Measurements from ENCODE around the gene LSG1. TPM values are rescaled to one million over a fixed set of nuclear protein-coding genes. Genes with fewer than 3 reads are reported as not detected.
"Not testable (repeated sequence)": the region's sequence is repeated elsewhere in the genome, so short reads cannot be mapped to it uniquely, and the experiment has no call there.

Gene LSG1
- total RNA-seq, 6 donors from 2014 or later: 21.6 to 42.6 (median 34.7) TPM

DNA sequence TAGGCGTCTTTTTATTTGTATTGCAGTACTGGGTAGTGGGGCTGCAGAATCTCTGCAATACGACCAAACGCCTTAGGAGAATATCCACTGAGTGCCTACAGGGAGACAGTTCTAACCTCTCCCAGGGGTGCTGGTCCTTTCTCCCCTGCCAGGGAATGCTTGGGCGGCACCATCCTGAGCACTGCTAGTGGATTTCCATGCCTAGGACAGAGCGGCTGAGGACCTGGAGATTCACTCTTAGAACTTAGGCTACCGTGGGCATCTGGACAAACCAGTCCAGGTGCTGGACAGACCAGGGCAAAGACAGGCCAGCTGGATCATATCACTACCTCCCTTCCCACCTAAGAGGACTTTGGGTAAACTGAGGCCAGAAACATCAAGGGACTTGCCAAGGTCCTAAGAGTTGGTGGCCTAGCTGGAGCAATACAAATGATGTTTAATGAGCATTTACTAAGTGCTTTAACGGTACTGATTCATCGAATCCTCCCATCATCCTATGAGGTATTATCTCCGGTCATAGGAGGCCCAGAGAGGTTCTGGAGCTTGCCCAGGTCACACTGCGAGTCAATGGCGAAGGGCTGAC is 39.7 kb downstream of the LSG1 start:
- no peak for TF ChIP-seq POLR2AphosphoS5 (IDR thresholded peaks at IDR 0.05)
- no peak for TF ChIP-seq EP300 (IDR thresholded peaks at IDR 0.05)
- TF ChIP-seq, protein P1, sequence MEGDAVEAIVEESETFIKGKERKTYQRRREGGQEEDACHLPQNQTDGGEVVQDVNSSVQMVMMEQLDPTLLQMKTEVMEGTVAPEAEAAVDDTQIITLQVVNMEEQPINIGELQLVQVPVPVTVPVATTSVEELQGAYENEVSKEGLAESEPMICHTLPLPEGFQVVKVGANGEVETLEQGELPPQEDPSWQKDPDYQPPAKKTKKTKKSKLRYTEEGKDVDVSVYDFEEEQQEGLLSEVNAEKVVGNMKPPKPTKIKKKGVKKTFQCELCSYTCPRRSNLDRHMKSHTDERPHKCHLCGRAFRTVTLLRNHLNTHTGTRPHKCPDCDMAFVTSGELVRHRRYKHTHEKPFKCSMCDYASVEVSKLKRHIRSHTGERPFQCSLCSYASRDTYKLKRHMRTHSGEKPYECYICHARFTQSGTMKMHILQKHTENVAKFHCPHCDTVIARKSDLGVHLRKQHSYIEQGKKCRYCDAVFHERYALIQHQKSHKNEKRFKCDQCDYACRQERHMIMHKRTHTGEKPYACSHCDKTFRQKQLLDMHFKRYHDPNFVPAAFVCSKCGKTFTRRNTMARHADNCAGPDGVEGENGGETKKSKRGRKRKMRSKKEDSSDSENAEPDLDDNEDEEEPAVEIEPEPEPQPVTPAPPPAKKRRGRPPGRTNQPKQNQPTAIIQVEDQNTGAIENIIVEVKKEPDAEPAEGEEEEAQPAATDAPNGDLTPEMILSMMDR (IDR thresholded peaks at IDR 0.05): no peak
- TF ChIP-seq POLR2A (IDR thresholded peaks at IDR 0.05): no peak
- no peak for DNase-seq
- WGBS, 2 donors: 69 to 79% methylated on average over 7 to 11 of the region's 11 CpGs
- Histone ChIP-seq H3K4me1 (peaks cover 3 to 20% (median 6%) of the 10 kb centered on the region in 4 donors), H3K27me3 (no peaks in the 10 kb centered on the region), H3K36me3 (peaks cover 0 to 19% (median 6%) of the 10 kb centered on the region in 4 donors), H3K27ac (peak overlapping the region; percentile 72 to 88 (median 84)), H3K9me3 (no peaks in the 10 kb centered on the region), H3K4me3 (peak overlapping the region; percentile 35 to 84 (median 70))
- ATAC-seq (ENCODE audit: low FRiP score in 2 of 2): no peak

DNA sequence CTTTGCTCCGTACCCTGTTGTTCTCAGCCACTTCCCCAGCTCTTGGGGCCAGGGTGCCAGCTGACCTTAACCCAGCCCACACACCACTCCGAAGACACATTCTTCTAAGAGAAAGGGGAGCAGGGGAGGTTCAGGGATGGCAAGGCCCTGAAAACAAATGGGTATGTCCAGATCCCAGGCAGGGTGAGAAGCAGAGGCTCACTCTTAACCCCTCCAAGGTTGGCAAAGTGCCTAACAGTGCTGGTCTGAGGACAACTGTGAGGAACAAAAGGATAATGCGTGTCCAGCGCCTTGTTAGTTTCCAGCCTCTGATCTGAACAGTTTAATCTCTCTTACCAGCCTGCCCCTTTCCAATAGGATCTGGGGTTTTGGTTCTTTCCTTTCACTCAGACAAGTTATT is 40.3 kb downstream of the LSG1 start:
- TF ChIP-seq POLR2AphosphoS5 (IDR thresholded peaks at IDR 0.05) (no peak), EP300 (IDR thresholded peaks at IDR 0.05) (no peak), POLR2A (IDR thresholded peaks at IDR 0.05) (no peak)
- TF ChIP-seq, protein P1 (IDR thresholded peaks at IDR 0.05): no peak
- Histone ChIP-seq H3K27me3 (no peaks in the 10 kb centered on the region), H3K9me3 (no peaks in the 10 kb centered on the region), H3K4me3 (no peak overlapping the region), H3K4me1 (peaks cover 3 to 20% (median 6%) of the 10 kb centered on the region in 4 donors), H3K27ac (no peak overlapping the region), H3K36me3 (peaks cover 0 to 25% (median 6%) of the 10 kb centered on the region in 4 donors)
- DNase-seq (no peak), ATAC-seq (ENCODE audit: low FRiP score in 2 of 2) (no peak)
- WGBS, 2 donors: 95 to 100% methylated on average over 4 of the region's 4 CpGs

DNA sequence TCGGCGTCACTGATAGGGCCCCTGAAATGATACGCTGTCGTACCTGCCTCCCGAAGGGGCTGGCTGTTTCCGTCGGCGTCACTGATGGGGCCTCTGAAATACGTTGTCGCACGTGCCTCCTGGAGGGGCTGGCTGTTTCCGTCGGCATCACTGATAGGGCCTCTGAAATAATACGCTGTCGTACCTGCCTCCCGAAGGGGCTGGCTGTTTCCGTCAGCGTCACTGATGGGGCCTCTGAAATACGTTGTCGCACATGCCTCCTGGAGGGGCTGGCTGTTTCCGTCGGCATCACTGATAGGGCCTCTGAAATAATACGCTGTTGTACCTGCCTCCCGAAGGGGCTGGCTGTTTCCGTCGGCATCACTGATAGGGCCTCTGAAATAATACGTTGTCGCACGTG is 41.3 kb downstream of the LSG1 start:
- peaks cover 5 to 33% (median 10%) of the 10 kb centered on the region in 4 donors for H3K36me3 ChIP-seq
- H3K9me3 ChIP-seq; H3K27ac ChIP-seq; ATAC-seq (ENCODE audit: low FRiP score in 2 of 2); H3K27me3 ChIP-seq; DNase-seq; H3K4me3 ChIP-seq: not testable (repeated sequence)
- 94 to 97% methylated on average over 25 to 29 of the region's 29 CpGs for WGBS, 2 donors
- peaks cover 3 to 20% (median 6%) of the 10 kb centered on the region in 4 donors for H3K4me1 ChIP-seq

DNA sequence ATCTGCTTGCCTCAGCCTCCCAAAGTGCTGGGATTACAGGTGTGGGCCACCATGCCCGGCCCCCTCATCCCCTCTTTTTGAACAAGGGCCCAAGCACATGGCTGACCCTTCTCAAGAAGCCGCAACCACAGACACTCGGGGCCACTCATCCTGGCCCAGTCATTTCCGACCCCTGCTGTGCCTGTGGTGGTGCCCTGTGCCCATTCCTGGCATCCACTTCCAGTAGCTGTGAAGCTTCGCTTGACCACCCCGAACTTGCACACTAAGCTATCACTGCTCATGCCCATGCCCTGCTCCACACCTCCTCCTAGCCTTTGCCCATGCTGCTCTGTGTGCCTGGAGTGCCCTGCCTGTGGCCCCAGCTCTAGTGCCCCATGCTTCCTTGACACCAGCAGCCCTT is 47.0 kb downstream of the LSG1 start:
- WGBS, 2 donors: 93 to 97% methylated on average over 6 of the region's 6 CpGs

DNA sequence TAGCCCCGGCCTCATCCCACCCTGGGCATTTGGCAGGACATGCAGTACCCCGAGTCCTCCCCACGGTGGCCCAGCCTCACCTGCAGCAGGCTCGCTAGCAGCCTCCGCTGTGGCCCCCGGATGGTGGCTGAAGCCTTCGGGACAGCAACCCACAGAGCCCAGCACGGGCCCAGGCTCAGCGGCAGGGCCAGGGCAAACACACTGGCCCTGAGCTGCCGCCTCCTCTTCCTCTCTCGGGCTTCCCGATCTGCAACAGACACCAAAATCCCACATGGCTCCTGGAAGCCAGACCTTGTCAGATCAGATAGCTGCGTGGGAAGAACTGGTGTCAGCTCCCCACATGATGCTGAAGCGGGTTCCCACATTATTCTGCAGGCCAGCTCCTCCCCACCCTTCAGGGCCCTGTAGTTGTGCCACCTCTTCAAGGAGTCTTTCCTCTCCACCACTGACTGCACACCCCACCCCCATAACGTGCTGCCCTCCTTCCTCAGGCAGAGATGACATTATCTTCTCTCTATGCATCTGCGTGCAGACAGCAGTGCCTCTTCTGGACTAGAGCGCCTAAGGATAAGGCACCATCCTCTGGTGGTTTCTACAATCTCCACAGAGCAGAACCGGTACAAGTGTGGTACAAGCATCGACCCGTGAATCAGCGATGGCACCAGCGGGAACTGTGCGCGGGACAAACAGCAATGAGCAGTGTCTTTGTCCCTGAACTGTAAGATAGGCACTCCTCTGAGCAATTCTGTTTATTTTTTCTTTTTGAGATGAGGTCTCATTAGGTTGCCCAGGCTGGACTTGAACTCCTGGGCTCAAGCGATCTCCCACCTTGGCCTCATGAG is 48.3 kb downstream of the LSG1 start:
- peaks cover 5 to 43% (median 19%) of the 10 kb centered on the region in 4 donors for H3K36me3 ChIP-seq
- no peak for TF ChIP-seq EP300 (IDR thresholded peaks at IDR 0.05)
- no peak for TF ChIP-seq POLR2A (IDR thresholded peaks at IDR 0.05)
- TF ChIP-seq, protein P1 (IDR thresholded peaks at IDR 0.05): no peak
- TF ChIP-seq POLR2AphosphoS5 (IDR thresholded peaks at IDR 0.05): no peak
- 92 to 97% methylated on average over 18 to 25 of the region's 25 CpGs for WGBS, 2 donors
- H3K4me3 ChIP-seq: no peak overlapping the region
- H3K27me3 ChIP-seq: no peaks in the 10 kb centered on the region
- no peak overlapping the region for H3K27ac ChIP-seq
- H3K4me1 ChIP-seq: peaks cover 0 to 13% (median 4%) of the 10 kb centered on the region in 4 donors
- ATAC-seq (ENCODE audit: low FRiP score in 2 of 2) (no peak), DNase-seq (peak in 1 of 2 donors; percentile 74)
- H3K9me3 ChIP-seq: no peaks in the 10 kb centered on the region

More for the DNA sequence above, 47.0 kb downstream of the LSG1 start:
- Histone ChIP-seq H3K4me3 (no peak overlapping the region), H3K36me3 (peaks cover 5 to 48% (median 20%) of the 10 kb centered on the region in 4 donors), H3K27me3 (no peaks in the 10 kb centered on the region), H3K27ac (no peak overlapping the region), H3K4me1 (peaks cover 0 to 13% (median 4%) of the 10 kb centered on the region in 4 donors), H3K9me3 (no peaks in the 10 kb centered on the region)
- ATAC-seq (ENCODE audit: low FRiP score in 2 of 2) (no peak), DNase-seq (no peak)
- TF ChIP-seq POLR2A (IDR thresholded peaks at IDR 0.05): no peak
- TF ChIP-seq, protein P1 (IDR thresholded peaks at IDR 0.05): no peak
- no peak for TF ChIP-seq EP300 (IDR thresholded peaks at IDR 0.05)
- TF ChIP-seq POLR2AphosphoS5 (IDR thresholded peaks at IDR 0.05): no peak

Data from upper lobe of left lung (tissue), 6 donors.